ENCODE measurements around the gene EIF5A. TPM values are rescaled to one million over a fixed set of nuclear protein-coding genes. Genes with fewer than 3 reads are reported as not detected.
A peak's percentile ranks its signal among the peaks of the same experiment; 100 is the strongest.

The EIF5A gene
- polyA plus RNA-seq, 3 donors: 465 to 511 (median 485) TPM

- no peak overlapping the region for H3K27ac ChIP-seq (ENCODE audit: low read depth in 1 of 2, low read length in 2 of 2)
- H3K27me3 ChIP-seq (ENCODE audit: control insufficient read depth in 2 of 2, insufficient read depth in 2 of 2, low read length in 2 of 2): peaks cover 13 to 52% of the 10 kb centered on the region in 2 donors
- Mint-ChIP-seq H3K27ac (no peak overlapping the region), H3K27me3 (ENCODE audit: low read depth in 3 of 3) (peaks cover 64 to 83% (median 68%) of the 10 kb centered on the region in 3 donors), H3K4me1 (peaks cover 26% of the 10 kb centered on the region), H3K9me3 (peaks cover 0 to 15% (median 2%) of the 10 kb centered on the region in 7 donors), H3K4me3 (peak overlapping the region in 1 of 2 donors; percentile 5), H3K36me3 (peaks cover 0 to 5% of the 10 kb centered on the region in 2 donors)
- H3K36me3 ChIP-seq (replicated peaks in 1 of 2; ENCODE audit: control insufficient read depth in 1 of 2, insufficient read depth in 2 of 2, low read length in 2 of 2): no peaks in the 10 kb centered on the region
- peaks cover 21 to 25% of the 10 kb centered on the region in 2 donors for H3K4me1 ChIP-seq (ENCODE audit: control insufficient read depth in 1 of 2, insufficient read depth in 2 of 2, low read length in 2 of 2)
- no peak overlapping the region for H3K9ac ChIP-seq (ENCODE audit: insufficient read depth, low read length, poor library complexity, severe bottlenecking)
- DNase-seq: no peak
- H2AFZ ChIP-seq (ENCODE audit: insufficient read depth, low read depth, low read length, poor library complexity, severe bottlenecking): no peak overlapping the region
- TF ChIP-seq CTCF (IDR thresholded peaks at IDR 0.05): no peak
- H3K79me2 ChIP-seq (ENCODE audit: insufficient read depth, low read length): no peaks in the 10 kb centered on the region
- no peaks in the 10 kb centered on the region for H4K20me1 ChIP-seq (ENCODE audit: insufficient read depth, low read length)
- intact Hi-C loops (cut with micrococcal nuclease): no loop called here
- no peaks in the 10 kb centered on the region for H3K9me3 ChIP-seq (replicated peaks in 1 of 2; ENCODE audit: control insufficient read depth in 1 of 2, insufficient read depth in 1 of 2, low read length in 2 of 2)
- H3K4me3 ChIP-seq (replicated peaks in 1 of 3; ENCODE audit: low read depth in 2 of 3, low read length in 3 of 3): no peak overlapping the region
- no peak overlapping the region for H3K4me2 ChIP-seq (replicated peaks; ENCODE audit: extremely low read depth, low read length, poor library complexity, severe bottlenecking)
- WGBS (ENCODE audit: insufficient coverage): over 99% methylated on average over 10 of the region's 12 CpGs
These were observed 21.7 kb upstream of the EIF5A start for GRCh38 chr17:7285679-7286078.

- WGBS (ENCODE audit: insufficient coverage): 94% methylated on average over 16 of the region's 18 CpGs
- H3K27me3 ChIP-seq (ENCODE audit: control insufficient read depth in 2 of 2, insufficient read depth in 2 of 2, low read length in 2 of 2): peaks cover 18 to 52% of the 10 kb centered on the region in 2 donors
These were observed 18.0 kb upstream of the EIF5A start for GRCh38 chr17:7289256-7290032.

More at GRCh38 chr17:7289256-7290032, 18.0 kb upstream of the EIF5A start:
- H3K9me3 ChIP-seq (replicated peaks in 1 of 2; ENCODE audit: control insufficient read depth in 1 of 2, insufficient read depth in 1 of 2, low read length in 2 of 2): peaks cover 0 to 13% of the 10 kb centered on the region in 2 donors
- no peak overlapping the region for H3K27ac ChIP-seq (ENCODE audit: low read depth in 1 of 2, low read length in 2 of 2)
- H3K9ac ChIP-seq (ENCODE audit: insufficient read depth, low read length, poor library complexity, severe bottlenecking): no peak overlapping the region
- Mint-ChIP-seq H3K27ac (peak overlapping the region in 2 of 7 donors; percentile 30 to 33), H3K36me3 (peaks cover 0 to 4% of the 10 kb centered on the region in 2 donors), H3K4me1 (peaks cover 5% of the 10 kb centered on the region), H3K4me3 (no peak overlapping the region), H3K27me3 (ENCODE audit: low read depth in 3 of 3) (peaks cover 67 to 83% (median 67%) of the 10 kb centered on the region in 3 donors), H3K9me3 (peaks cover 0 to 11% (median 9%) of the 10 kb centered on the region in 7 donors)
- DNase-seq: no peak
- no peak overlapping the region for H2AFZ ChIP-seq (ENCODE audit: insufficient read depth, low read depth, low read length, poor library complexity, severe bottlenecking)
- no peak overlapping the region for H3K4me2 ChIP-seq (replicated peaks; ENCODE audit: extremely low read depth, low read length, poor library complexity, severe bottlenecking)
- TF ChIP-seq CTCF (IDR thresholded peaks at IDR 0.05): no peak
- no peaks in the 10 kb centered on the region for H4K20me1 ChIP-seq (ENCODE audit: insufficient read depth, low read length)
- H3K4me3 ChIP-seq (replicated peaks in 1 of 3; ENCODE audit: low read depth in 2 of 3, low read length in 3 of 3): no peak overlapping the region
- intact Hi-C loops (cut with micrococcal nuclease): loop anchor here in 1 of 2 donors (5.0 kb wide), 1 partner anchor 247 kb away; the partner anchor contains the start of gene SLC16A11
- H3K36me3 ChIP-seq (replicated peaks in 1 of 2; ENCODE audit: control insufficient read depth in 1 of 2, insufficient read depth in 2 of 2, low read length in 2 of 2): no peaks in the 10 kb centered on the region
- no peaks in the 10 kb centered on the region for H3K79me2 ChIP-seq (ENCODE audit: insufficient read depth, low read length)
- H3K4me1 ChIP-seq (ENCODE audit: control insufficient read depth in 1 of 2, insufficient read depth in 2 of 2, low read length in 2 of 2): peaks cover 4 to 9% of the 10 kb centered on the region in 2 donors

Measured in CD14-positive monocyte (primary cell).